Activated CD4-positive, alpha-beta T cell treated with anti-CD3 and anti-CD28 coated beads, Interleukin-2, amount 50 U/mL, for 16 hours (primary cell): ENCODE results near the gene TNFAIP8.

Source experiments
- DNase-seq: peaks from one replicate; pipeline ENCODE4 v3.0.0-alpha.2; 2020

The TNFAIP8 gene

GRCh38 chr5:119355685-119356611 lies at the start of gene TNFAIP8:
Gene TNFAIP8, plus strand, starts transcription at chr5:119356019. Its CDS starts 72 bp downstream, at chr5:119356091.
- peak; percentile 91 for DNase-seq

DNA sequence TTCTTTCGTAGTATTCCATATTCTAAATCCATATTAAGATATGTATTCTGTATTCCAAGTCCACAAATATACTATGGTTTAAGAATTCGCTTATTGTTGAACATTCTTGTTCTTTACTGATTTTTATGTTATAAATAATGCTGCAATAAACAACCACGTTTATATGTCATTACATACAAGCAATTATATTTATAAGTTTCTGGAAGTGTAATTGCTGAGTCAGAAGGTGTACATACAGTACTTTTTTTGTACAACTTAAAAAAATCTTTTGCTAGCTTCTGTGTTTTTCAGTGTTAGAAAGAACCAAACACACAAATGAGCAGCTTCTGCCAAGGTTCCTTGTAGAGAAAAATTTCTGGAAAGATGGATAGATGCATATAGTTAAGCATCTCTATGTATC lies 48.6 kb upstream of the TNFAIP8 start:
- DNase-seq: no peak

DNA sequence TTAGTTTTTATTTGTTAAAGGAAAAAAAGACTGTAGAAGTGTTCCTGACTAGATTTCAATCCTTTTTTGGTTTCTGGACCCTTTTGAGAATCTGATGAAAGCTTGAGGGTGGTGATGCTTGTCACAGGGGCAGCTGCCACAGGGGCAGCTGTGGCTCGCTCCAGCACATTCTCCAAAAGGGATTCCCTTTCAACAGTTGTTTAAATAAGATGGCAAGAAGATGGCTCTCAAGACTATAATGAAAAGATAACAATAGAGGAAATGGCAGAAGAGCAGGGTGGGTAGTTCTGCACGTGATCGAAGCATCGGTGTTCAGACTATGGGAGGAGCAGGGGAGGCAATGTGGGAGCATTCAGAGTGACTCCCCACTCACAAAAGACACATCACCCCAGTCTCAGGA lies 46.5 kb upstream of the TNFAIP8 start:
- DNase-seq: no peak

DNA sequence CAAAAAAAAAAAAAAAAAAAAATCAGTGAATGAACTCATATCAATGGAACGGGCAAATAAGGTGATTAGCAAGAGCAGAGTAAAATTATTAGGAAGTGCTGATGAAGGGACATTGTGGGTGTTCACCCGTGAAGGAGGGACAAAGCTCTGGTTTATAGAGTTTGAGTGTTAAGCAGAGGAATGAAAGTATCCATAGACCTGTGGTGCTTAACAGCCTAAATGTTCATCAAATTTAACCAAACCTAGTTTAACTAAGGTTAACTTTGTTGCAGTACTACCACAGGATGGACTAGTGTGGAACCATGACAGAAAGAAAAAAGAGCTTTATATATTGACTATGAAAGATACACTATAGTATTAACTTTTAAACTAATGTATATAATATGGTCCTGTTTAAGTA lies 44.1 kb upstream of the TNFAIP8 start:
- no peak for DNase-seq

DNA sequence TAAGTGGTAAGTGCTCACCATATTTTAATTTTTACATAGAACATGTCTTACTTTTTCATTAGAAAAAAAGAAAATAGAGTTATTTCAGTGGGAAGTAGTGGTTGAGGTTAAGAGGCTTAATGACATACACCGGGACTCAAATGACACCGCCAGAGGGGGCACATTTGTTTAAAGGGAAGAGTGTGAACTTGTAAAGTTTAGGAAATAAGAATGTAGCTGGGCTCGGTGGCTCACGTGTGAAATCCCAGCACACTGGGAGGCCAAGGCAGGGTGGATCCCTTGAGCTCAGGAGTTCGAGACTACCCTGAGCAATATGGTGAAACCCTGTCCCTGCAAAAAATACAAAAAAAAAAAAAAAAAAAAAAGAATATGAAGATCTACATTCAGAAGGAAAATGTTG lies 43.4 kb upstream of the TNFAIP8 start:
- DNase-seq: no peak

DNA sequence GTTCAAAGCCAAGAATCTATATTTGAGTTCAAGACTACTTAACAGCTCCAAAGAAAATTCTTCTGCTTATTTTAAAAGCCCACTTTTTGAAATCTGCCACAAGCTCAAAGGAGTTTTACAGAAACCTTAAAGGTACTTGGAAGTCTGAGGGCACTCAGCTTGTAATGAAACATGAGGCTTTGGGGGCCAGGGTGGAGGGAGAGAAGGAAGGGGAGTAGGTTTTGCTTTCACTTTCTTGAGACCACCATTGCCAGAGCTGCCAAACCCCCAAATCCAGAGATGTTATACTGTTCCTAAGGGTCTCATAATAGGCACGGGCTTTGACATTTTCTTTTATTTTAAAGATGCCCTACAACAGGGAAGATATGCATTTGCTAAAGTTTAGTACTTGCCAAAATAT lies 42.6 kb upstream of the TNFAIP8 start:
- no peak for DNase-seq

GRCh38 chr5:119313658-119314605 lies 41.9 kb upstream of the TNFAIP8 start:
- DNase-seq: no peak

DNA sequence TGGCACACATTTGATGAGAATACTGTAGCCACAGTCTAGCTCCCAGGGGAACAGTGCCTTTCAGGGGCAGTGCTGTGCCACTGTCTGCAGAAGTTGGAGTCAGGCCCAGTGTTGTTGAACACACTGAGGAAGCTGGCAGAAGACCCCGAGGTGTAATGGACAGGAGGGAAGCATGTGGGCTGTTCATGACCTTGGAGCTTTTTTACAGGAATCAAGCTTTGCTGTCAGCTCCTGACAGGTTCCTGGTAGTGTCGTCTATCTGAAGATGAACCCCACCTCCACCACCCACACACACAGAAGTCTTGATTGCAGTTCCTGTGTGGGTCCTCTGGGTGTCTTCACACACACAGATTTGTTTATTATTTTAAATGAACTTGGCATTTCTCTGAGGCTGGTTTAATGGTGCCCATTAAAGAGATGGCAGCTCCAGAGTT lies 40.3 kb upstream of the TNFAIP8 start:
- peak; percentile 79 for DNase-seq

GRCh38 chr5:119316086-119316485 lies 39.7 kb upstream of the TNFAIP8 start:
- peak; percentile 60 for DNase-seq

DNA sequence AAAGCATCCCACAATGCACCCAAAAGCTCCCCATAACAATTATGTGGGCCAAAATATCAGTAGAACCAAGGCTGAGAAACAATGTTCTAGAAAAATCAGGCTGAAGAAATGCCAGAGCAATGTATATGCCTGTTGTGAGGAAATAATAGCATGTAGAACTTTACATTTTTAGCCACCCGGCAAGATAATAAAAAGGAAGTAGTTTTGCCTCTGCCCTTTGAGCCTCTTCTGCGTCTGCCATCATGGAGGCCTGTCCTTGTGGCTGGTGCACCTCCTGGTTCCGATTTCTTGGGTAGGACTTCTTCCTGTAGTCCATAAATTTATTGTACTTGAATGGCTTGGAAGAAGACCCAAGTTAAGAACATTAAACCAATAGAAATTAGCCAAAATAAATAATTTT lies 38.9 kb upstream of the TNFAIP8 start:
- DNase-seq: no peak

- DNase-seq: peak; percentile 55
Observed at GRCh38 chr5:119318256-119318894, 37.4 kb upstream of the TNFAIP8 start.

- DNase-seq: no peak
Observed at GRCh38 chr5:119319401-119319800, 36.4 kb upstream of the TNFAIP8 start.

GRCh38 chr5:119319890-119320289 lies 35.9 kb upstream of the TNFAIP8 start:
- no peak for DNase-seq

- no peak for DNase-seq
Observed at GRCh38 chr5:119321569-119322311, 34.1 kb upstream of the TNFAIP8 start.

DNA sequence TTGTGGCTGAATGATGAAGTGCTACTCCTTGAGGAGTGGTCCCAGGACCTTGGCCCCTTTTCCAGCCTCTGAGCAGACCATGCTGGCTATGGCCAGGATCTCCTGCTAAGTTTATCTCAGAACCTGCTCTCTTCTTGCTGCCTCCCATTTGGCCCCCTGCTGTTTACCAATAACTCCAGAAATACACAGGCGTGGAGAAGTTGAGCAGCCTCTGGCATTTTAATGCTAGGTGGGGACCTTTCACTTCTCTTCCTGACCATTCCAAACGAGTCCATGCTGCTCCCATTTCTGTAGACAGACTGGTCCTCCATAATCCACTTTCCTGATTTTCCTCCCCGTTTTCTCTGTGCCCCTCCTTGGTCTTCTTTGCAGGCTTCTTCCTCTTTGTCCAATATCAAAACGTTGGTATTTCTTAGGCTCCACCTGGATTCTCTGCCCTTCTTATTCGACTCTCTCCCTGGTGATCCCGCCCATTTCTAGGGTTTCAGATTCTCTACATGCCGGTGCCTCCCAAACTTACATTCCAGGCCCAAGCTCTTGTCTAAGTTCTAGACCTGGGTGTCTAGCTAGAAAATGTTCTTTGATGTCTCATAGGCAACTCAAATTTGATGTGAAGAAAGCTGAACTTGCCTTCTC lies 33.4 kb upstream of the TNFAIP8 start:
- no peak for DNase-seq

DNA sequence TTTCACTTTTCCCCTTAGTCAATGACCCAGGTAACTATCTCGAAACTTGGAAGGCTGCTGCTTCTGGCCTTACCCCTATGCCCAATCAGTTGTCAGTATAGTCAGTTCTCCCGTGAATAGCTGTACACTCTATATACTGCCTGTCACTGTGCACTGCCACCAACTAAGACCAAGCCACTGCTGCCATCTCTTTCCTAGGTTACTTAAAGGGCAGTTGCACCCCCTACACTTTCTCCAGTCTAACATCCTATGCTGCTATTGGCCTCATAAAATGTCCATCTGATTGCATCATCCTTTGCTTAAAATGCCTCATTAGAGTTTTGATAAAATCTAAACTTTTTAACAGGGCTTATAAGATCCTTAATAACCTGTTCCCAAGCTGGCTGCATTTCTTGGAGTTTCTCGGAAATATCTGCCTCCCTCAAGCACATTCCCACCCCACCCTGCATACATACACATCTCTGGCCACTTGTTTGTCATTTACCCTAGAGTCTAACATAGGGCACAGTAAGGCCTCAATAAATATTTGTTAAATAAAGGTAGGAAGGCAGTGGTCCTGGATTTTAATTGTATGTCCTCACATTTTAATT lies 32.8 kb upstream of the TNFAIP8 start:
- DNase-seq: no peak

DNA sequence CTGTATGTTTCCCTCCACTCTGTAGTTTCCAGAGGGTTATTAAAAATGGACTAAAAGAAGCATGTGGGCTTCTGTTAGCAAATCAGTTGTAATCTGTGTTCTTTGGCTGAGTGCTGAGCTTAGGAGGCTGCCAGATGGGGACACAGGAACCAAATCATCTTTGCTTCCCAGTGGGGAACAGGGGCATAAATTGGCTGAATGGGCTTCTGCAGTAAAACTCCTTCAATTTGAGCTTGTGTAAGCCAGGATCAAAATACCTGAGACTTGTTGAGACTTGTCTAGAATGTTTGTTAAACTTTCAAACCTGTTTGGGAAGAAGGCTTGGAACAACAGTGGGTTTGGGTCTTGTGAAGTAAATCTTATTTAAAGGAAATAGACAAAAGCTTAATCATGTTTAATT lies 32.2 kb upstream of the TNFAIP8 start:
- no peak for DNase-seq

- DNase-seq: no peak
Observed at GRCh38 chr5:119324842-119325241, 31.0 kb upstream of the TNFAIP8 start.

DNA sequence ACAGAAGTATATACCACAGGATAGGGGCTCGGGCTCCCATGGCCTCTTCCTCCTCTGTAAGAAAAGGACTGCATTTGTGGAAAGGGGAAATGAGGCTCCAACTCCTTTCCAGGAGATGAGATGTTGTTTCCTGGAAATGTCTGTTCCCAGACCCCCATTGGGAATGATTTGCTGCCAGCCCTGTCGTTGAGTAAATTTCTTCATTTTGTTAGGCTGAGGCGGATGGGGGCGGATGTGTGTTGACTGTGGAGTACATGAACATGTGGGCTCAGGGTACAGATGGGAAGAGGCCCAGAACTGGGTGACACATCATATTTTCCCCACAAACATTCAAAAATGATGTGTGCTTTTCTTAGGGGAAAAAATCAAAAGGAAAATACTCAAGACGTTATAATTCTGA lies 28.8 kb upstream of the TNFAIP8 start:
- DNase-seq: peak; percentile 82

GRCh38 chr5:119328753-119329602 lies 26.8 kb upstream of the TNFAIP8 start:
- peak; percentile 87 for DNase-seq
